GM23248 (cell line): ENCODE data around the gene TPH1. TPM values are rescaled to one million over a fixed set of nuclear protein-coding genes. Genes with fewer than 3 reads are reported as not detected.

Source experiments
- DNase-seq: peaks from one replicate; pipeline ENCODE4 v3.0.0-alpha.2; 2015
- H2AFZ ChIP-seq: fragments of 200-600 bp; sonication (generic); 2 replicates; pipeline ENCODE4 v1.6.1; 2016; ENCODE audit warnings: antibody characterized with exemption
- H3F3A ChIP-seq: fragments of 200-600 bp; sonication (generic); 2 replicates; pipeline ENCODE4 v1.6.1; 2016; ENCODE audit warnings: mild to moderate bottlenecking, antibody characterized with exemption, mixed run types; ENCODE audit not compliant: insufficient read depth
- H3K27ac ChIP-seq: fragments of 200-600 bp; sonication (generic); 2 replicates; pipeline ENCODE4 v1.5.1; 2016; ENCODE audit warnings: mild to moderate bottlenecking
- H3K27me3 ChIP-seq: fragments of 200-600 bp; sonication (generic); replicated peaks from 2 replicates; pipeline ENCODE4 v1.6.1; 2016; ENCODE audit warnings: mild to moderate bottlenecking; ENCODE audit not compliant: insufficient read depth
- H3K36me3 ChIP-seq: fragments of 200-600 bp; sonication (generic); 2 replicates; pipeline ENCODE4 v1.6.1; 2016; ENCODE audit warnings: low read depth, mild to moderate bottlenecking
- H3K4me1 ChIP-seq: fragments of 200-600 bp; sonication (generic); 2 replicates; pipeline ENCODE4 v1.6.1; 2016; ENCODE audit warnings: mild to moderate bottlenecking; ENCODE audit not compliant: insufficient read depth
- H3K4me2 ChIP-seq: fragments of 200-600 bp; sonication (generic); one replicate; pipeline ENCODE4 v1.6.1; 2016; ENCODE audit warnings: mild to moderate bottlenecking; ENCODE audit not compliant: unreplicated experiment
- H3K4me3 ChIP-seq: fragments of 200-600 bp; sonication (generic); 2 replicates; pipeline ENCODE4 v1.5.1; 2016; ENCODE audit warnings: mild to moderate bottlenecking
- H3K79me2 ChIP-seq: fragments of 200-600 bp; sonication (generic); 2 replicates; pipeline ENCODE4 v1.6.1; 2016; ENCODE audit warnings: mild to moderate bottlenecking; ENCODE audit not compliant: insufficient read depth
- H3K9ac ChIP-seq: fragments of 200-600 bp; sonication (generic); 2 replicates; pipeline ENCODE4 v1.6.1; 2016; ENCODE audit warnings: mild to moderate bottlenecking
- H3K9me2 ChIP-seq: fragments of 200-600 bp; sonication (generic); 2 replicates; pipeline ENCODE4 v1.6.1; 2016; ENCODE audit warnings: mixed run types, mild to moderate bottlenecking, moderate library complexity; ENCODE audit not compliant: insufficient read depth
- H3K9me3 ChIP-seq: fragments of 200-600 bp; sonication (generic); one replicate; pipeline ENCODE4 v1.6.1; 2017; ENCODE audit warnings: low read depth
- H4K20me1 ChIP-seq: fragments of 200-600 bp; sonication (generic); 2 replicates; pipeline ENCODE4 v1.6.0; 2016; ENCODE audit not compliant: insufficient read depth
- EZH2 ChIP-seq: fragments of 200-600 bp; sonication (generic); IDR thresholded peaks from 2 replicates; pipeline ENCODE4 v1.6.1; 2018; ENCODE audit warnings: antibody characterized with exemption, mild to moderate bottlenecking; ENCODE audit not compliant: insufficient read depth, poor library complexity, severe bottlenecking
- EZH2phosphoT487 ChIP-seq: fragments of 200-600 bp; sonication (generic); IDR thresholded peaks from 2 replicates; pipeline ENCODE4 v1.6.1; 2018; ENCODE audit warnings: antibody characterized with exemption, moderate library complexity, mild to moderate bottlenecking, low read depth; ENCODE audit not compliant: insufficient read depth
- WGBS, 2 experiments: methylation state at CpG; one replicate each; pipeline ENCODE4 v1.1.6; 2015 to 2017; ENCODE audit warnings: low lambda C conversion rate in 2 of 2, low coverage in 1 of 2; ENCODE audit errors: missing lambda C conversion rate in 2 of 2; 5-methylcytosine and 5-hydroxymethylcytosine counted together
- in situ Hi-C: fragments of 300-500 bp; cut with MboI; formaldehyde crosslinking; loops from 2 replicates; pipeline ENCODE4 v1.15.0; 2020
- polyA plus RNA-seq: library from polyadenylated mRNA; unstranded; fragments of >200 nt; fragmentation: Nextera tagmentation; extraction: Ambion mirVana; gene quantifications from 2 replicates; pipeline ENCODE4 v1.2.1, GENCODE V29; 2016
- total RNA-seq: library from RNA; depleted of rRNA; stranded (reverse); fragments of >200 nt; shearing (Covaris generic); gene quantifications from 2 replicates; pipeline ENCODE4 v1.2.3, GENCODE V29; 2014

The TPH1 gene
- total and polyA plus RNA-seq, 2 experiments from 2014 or later, result not detected

- Histone ChIP-seq H3K9ac (no peak overlapping the region), H3K27ac (no peak overlapping the region), H3K4me2 (no peak overlapping the region), H4K20me1 (no peaks in the 10 kb centered on the region), H2AFZ (no peak overlapping the region), H3K4me1 (no peaks in the 10 kb centered on the region), H3K79me2 (no peaks in the 10 kb centered on the region), H3F3A (no peaks in the 10 kb centered on the region), H3K9me2 (no peaks in the 10 kb centered on the region), H3K9me3 (no peaks in the 10 kb centered on the region), H3K27me3 (no peaks in the 10 kb centered on the region), H3K36me3 (no peaks in the 10 kb centered on the region), H3K4me3 (no peak overlapping the region)
- TF ChIP-seq EZH2 (no peak), EZH2phosphoT487 (no peak)
- no peak for DNase-seq
- in situ Hi-C loops, result no loop called here
- 91 to 95% methylated on average over 4 of the region's 4 CpGs for WGBS, 2 experiments
These were observed 17.9 kb upstream of the TPH1 start for GRCh38 chr11:18063862-18064434.

GRCh38 chr11:18063125-18063524 is 17.1 kb upstream of the TPH1 start:
- no peak overlapping the region for H3K27ac ChIP-seq
- no peaks in the 10 kb centered on the region for H3K4me1 ChIP-seq
- H3K4me3 ChIP-seq, result no peak overlapping the region
- no peak overlapping the region for H3K9ac ChIP-seq
- H3F3A ChIP-seq, result no peaks in the 10 kb centered on the region
- 65 to 74% methylated on average over 5 of the region's 5 CpGs for WGBS, 2 experiments
- H4K20me1 ChIP-seq, result no peaks in the 10 kb centered on the region
- H2AFZ ChIP-seq, result no peak overlapping the region
- in situ Hi-C loops, result no loop called here
- H3K27me3 ChIP-seq, result no peaks in the 10 kb centered on the region
- DNase-seq, result no peak
- H3K36me3 ChIP-seq, result no peaks in the 10 kb centered on the region
- H3K9me3 ChIP-seq, result no peaks in the 10 kb centered on the region
- TF ChIP-seq EZH2phosphoT487 (no peak), EZH2 (no peak)
- no peaks in the 10 kb centered on the region for H3K9me2 ChIP-seq
- H3K4me2 ChIP-seq, result no peak overlapping the region
- H3K79me2 ChIP-seq, result no peaks in the 10 kb centered on the region

GRCh38 chr11:18061351-18061750 is 15.3 kb upstream of the TPH1 start:
- no peak for TF ChIP-seq EZH2phosphoT487
- no peak for TF ChIP-seq EZH2
- WGBS, 2 experiments, result 76 to 78% methylated on average over 2 of the region's 2 CpGs

GRCh38 chr11:18056561-18057181 is 10.6 kb upstream of the TPH1 start:
- TF ChIP-seq EZH2phosphoT487, result no peak
- no peak for TF ChIP-seq EZH2
- H3K27me3 ChIP-seq, result no peaks in the 10 kb centered on the region
- no peak for DNase-seq

More at GRCh38 chr11:18061351-18061750, 15.3 kb upstream of the TPH1 start:
- H3K9me2 ChIP-seq, result no peaks in the 10 kb centered on the region
- H3K4me1 ChIP-seq, result no peaks in the 10 kb centered on the region
- no peak overlapping the region for H3K9ac ChIP-seq
- no peaks in the 10 kb centered on the region for H3F3A ChIP-seq
- DNase-seq, result no peak
- no peaks in the 10 kb centered on the region for H3K36me3 ChIP-seq
- no peaks in the 10 kb centered on the region for H3K9me3 ChIP-seq
- no peak overlapping the region for H3K27ac ChIP-seq
- in situ Hi-C loops, result no loop called here
- no peaks in the 10 kb centered on the region for H3K27me3 ChIP-seq
- H4K20me1 ChIP-seq, result no peaks in the 10 kb centered on the region
- H3K4me2 ChIP-seq, result no peak overlapping the region
- H3K4me3 ChIP-seq, result no peak overlapping the region
- H2AFZ ChIP-seq, result no peak overlapping the region
- H3K79me2 ChIP-seq, result no peaks in the 10 kb centered on the region

More at GRCh38 chr11:18056561-18057181, 10.6 kb upstream of the TPH1 start:
- Histone ChIP-seq H3K9me3 (no peaks in the 10 kb centered on the region), H3K79me2 (no peaks in the 10 kb centered on the region), H2AFZ (no peak overlapping the region), H3K36me3 (no peaks in the 10 kb centered on the region), H3F3A (no peaks in the 10 kb centered on the region), H3K9ac (no peak overlapping the region), H3K4me2 (no peak overlapping the region), H3K4me3 (no peak overlapping the region), H3K27ac (no peak overlapping the region), H3K4me1 (no peaks in the 10 kb centered on the region), H4K20me1 (no peaks in the 10 kb centered on the region), H3K9me2 (no peaks in the 10 kb centered on the region)
- in situ Hi-C loops, result no loop called here
- 56 to 62% methylated on average over 1 of the region's 1 CpG for WGBS, 2 experiments
